Measurements from ENCODE around the gene UNG.

UNG gene

DNA sequence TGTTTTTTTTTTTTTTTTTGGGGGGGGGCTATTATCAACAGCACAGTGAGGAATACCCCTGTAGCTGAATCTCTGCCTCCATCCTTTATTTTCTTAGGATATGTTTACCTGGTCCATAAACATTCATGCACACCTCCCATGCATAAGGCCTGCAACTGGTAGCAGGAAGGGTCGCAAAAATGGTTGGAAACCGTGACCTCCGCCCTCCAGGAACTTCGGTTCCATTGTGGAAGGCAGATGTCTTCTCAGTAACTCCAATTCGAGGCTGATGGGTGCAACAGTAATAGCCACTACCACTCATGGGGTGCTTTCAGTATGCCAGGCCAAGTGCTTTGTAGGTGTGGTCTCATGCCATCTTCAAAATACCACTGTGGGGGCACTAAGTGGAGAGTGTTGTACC lies 59.2 kb downstream of the UNG start:
- no peak for DNase-seq (ENCODE audit: low spot score)

- no peak for DNase-seq (ENCODE audit: low spot score)
Measured at GRCh38 chr12:109157986-109158385, 60.6 kb downstream of the UNG start.

GRCh38 chr12:109160433-109160832 lies 63.0 kb downstream of the UNG start:
- DNase-seq (ENCODE audit: low spot score), result no peak
